NCI-H1694 (cell line): Measurements from ENCODE around the gene YRDC.
A peak's percentile ranks its signal among the peaks of the same experiment; 100 is the strongest.

Experiments
- DNase-seq: peaks from one replicate; lab custom pipeline; 2025; lab: John Stamatoyannopoulos, UW

The YRDC gene

GRCh38 chr1:37822906-37823815, 15.2 kb upstream of the YRDC start:
- no peak for DNase-seq

DNA sequence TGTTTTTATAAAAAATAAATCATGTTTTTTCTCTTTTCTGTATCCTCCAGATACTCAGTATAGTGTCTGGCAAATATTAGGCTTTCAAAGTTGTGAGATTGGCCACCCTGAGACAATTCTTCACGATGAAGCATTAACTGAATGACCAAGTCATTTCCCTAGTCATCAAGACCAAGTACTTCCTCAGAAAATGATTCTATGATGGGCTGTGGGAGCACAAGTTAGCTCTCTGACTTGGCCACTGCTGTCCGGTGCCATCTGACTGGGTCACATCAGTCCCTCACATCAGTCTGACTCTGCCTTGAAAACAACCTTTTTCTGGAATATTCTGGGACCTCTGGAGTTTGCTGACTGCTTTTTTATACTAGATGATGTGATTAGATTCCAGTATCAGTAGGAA, 13.5 kb upstream of the YRDC start:
- DNase-seq, result no peak

DNA sequence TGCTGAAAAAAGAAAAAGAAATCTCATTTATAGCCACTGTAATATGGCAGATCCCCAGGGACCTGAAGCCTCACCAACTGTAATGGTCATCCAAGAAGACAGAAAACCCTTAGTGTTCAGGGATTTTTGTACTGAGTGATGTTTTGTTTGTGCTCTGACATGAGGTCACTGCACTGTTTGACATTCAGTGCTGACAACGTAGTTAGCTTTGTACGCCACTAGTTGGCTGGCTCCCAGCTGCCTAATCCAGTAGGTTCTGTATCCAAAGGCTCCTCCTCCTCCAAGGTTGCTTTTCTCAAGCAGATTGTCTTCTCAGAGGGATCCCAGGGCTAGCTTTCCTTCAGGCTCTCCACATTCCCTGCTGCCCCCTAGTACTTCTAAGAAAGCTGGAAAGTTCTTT, 9.5 kb upstream of the YRDC start:
- no peak for DNase-seq

DNA sequence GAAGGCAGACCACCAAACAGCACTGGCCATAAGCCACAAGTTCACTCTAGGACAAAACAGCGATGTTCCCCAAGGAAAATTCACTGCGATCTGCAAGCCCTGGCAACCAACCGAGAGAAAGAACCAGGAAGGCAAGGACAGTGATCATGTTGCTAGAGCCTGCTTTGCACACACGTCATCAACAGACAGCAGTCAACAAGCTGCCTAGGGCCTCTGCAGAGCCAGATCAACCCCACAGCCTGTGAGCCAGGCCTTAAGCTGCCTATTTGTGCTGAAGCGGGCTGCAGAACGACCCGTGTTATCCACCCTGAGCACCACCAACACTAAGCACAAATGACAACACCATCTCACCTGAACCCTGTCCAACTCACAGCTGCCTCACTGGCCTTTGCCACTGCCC, 6.2 kb upstream of the YRDC start:
- no peak for DNase-seq

- no peak for DNase-seq
Observed at GRCh38 chr1:37813529-37814145, 5.6 kb upstream of the YRDC start.

DNA sequence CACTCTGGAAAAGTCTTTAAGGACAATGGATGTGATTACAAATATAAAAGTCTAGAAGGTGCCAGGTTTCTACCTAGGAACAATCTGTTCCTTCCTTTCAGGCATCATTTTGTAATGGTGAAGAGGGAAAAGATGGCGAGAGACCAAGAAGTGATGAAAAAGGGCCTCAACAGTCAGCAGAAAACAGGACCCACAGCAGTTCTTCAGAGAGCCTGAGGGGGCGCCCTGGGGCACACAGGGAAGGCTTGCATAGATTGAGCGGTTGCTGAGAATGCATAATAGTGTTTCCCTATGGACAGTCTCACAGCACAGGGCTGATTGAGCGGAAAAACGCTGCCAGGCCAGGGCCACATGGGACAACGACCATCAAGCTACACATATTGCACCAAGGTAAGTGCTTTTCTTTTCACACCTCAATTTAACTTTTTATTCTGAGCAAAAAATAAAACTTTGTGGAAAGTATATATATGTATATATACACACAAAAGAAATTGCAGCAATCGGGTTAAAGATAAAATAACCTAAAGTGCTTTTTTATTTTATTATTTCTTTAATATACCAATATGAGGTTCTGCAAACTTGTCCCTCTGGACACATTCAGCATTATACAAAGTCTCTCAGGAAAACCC, 3.1 kb upstream of the YRDC start:
- peak; percentile 70 for DNase-seq

GRCh38 chr1:37809942-37810341, 1.9 kb upstream of the YRDC start:
- no peak for DNase-seq

- peak; percentile 62 for DNase-seq
Observed at GRCh38 chr1:37808369-37809319, 636 bp upstream of the YRDC start.

DNA sequence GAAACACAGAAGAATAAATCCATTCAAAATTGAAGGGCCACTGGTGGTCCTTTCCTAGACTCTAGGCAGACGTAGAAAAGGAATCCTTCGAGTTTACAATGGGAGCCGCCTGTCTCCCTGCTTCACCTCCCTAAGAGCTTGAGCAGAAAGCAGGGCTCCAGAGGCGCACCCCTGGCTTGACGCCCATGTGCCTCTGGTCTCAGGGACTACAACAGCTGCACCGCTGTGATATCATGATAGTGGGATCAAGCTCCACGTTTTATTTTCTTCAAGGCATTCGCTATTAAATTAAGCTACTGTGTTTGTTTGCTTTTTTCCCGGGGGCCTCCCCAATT, 821 bp downstream of the YRDC start:
- DNase-seq, result no peak

- no peak for DNase-seq
Observed at GRCh38 chr1:37802439-37802838, 5.6 kb downstream of the YRDC start.

GRCh38 chr1:37797750-37798345, 10.2 kb downstream of the YRDC start:
- no peak for DNase-seq

- DNase-seq, result no peak
Observed at GRCh38 chr1:37795340-37796125, 12.5 kb downstream of the YRDC start.

GRCh38 chr1:37794372-37795339, 13.4 kb downstream of the YRDC start:
- DNase-seq, result no peak

GRCh38 chr1:37793773-37794371, 14.1 kb downstream of the YRDC start, which contains the start of gene MANEAL:
Gene MANEAL (plus strand): TSS chr1:37793847. CDS start chr1:37794183, 336 bp downstream.
- no peak for DNase-seq

DNA sequence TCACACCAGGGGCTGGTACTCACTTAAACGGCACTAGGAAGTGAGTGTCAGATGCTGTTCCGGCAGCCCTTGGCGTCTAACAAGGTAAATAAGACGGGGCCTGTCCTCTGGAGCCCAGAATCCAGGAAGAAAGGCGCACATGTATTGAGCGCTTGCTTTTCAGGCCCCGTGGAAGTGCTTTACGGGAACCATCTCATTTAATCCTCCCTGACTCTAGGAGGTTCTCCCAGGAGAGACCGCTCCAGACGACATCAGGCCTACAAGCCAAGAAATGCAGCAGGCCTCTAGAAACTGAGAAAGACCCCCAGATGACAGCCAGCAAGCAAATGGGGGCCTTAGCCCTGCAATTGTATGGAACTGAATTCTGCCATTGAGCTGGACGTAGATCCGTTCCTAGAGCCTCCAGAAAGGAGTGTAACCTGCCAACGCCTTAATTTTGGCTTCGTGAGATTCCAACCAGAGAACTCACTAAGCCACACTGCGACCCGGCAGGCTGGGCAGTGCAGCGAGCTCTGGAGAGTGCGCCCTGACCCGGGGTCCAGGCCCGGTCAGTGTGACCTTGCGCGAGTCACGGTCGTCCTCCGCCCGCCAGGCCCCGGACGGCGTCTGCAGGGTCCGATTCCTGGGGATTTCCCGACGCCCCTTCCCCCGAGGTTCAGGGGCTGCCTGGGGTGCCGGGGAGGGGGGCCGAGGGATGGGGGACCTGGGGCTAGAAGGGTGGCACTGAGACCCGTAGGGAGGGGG, 14.9 kb downstream of the YRDC start:
- DNase-seq, result no peak

- no peak for DNase-seq
Observed at GRCh38 chr1:37782491-37782890, 25.5 kb downstream of the YRDC start.

DNA sequence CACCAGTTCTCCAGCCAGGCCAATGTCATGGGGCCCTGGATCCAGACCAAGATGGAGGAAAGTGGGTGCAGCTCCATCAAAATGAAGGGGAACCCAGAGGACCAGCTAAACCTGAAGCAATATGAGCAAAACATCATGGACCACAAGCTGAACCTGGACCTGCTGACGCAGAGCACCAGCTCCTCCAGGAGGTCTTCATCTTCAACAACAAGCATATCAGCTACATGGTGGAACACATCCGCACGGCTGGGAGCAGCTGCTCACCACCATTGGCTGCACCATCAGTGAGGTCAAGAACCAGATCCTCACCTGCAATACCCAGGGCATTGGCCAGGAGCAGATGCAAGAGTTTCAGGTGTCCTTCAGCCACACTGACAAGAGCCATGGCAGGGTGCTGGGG, 29.4 kb downstream of the YRDC start:
- DNase-seq, result no peak

DNA sequence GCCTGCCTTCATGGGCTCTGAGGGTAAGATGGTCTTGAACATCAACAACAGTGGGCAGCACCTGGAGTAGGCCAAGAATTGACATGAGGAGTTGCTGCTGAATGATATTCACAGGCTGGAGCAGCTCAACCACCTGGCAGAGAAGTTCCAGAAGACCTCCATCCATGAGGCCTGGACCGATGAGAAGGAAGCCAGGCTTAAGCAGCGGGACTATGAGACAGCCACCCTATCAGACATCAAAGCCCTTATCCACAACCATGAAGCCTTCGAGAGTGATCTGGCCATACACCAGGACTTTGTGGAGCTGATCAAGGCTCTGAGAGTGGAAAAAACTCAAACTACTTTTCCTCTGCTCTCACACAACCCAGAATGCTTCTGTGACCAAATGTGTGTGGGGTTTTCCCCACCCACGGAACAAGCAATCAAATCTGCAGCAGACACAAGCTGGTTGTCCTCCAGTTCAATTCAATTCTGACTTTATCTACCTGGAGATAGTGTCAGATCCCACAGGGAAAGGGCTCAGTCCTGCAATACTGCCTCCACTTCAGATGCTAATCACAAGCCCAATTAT, 31.0 kb downstream of the YRDC start:
- no peak for DNase-seq
